ENCODE results near the gene ALDOB.

DNA sequence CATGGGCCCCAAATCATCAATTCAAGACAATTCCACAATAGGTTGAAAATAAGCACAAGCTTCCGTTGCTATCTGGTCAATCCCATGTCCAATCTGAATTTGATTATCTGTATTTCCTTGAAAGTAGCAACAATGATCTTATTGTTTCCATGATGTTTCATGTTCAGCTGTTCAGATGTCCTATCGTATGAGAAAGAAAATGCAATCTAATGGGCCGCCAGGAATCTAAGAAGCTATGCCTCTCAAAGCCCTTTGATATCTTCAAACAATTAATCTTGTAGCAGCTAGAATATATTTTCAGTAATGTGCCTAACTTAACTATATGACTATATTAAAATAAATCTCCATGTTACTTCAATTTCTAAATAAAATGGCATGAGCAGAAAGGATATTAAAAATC, 32.1 kb upstream of the ALDOB start:
- TF ChIP-seq TAF1 (IDR thresholded peaks at IDR 0.05; ENCODE audit: borderline replicate concordance, insufficient read depth, low read length) (no peak), SIN3A (IDR thresholded peaks at IDR 0.05; ENCODE audit: borderline replicate concordance, insufficient read depth, low read length) (no peak), REST (IDR thresholded peaks at IDR 0.05; ENCODE audit: insufficient read depth in 1 of 2, low read depth in 2 of 2, low read length in 2 of 2) (no peak)
